ENCODE measurements around the gene OPA3.
A peak's percentile ranks its signal among the peaks of the same experiment; 100 is the strongest.

Gene OPA3

GRCh38 chr19:45574526-45574925 lies 10.1 kb downstream of the OPA3 start:
- TF ChIP-seq CTCF (IDR thresholded peaks at IDR 0.05; ENCODE audit: low read depth, low read length) = no peak
- H3K4me3 ChIP-seq (ENCODE audit: low read depth, low read length) = no peak overlapping the region

- H3K4me3 ChIP-seq (ENCODE audit: low read depth, low read length) = no peak overlapping the region
- TF ChIP-seq CTCF (IDR thresholded peaks at IDR 0.05; ENCODE audit: low read depth, low read length) = no peak
Measured at GRCh38 chr19:45571457-45572220, 13.0 kb downstream of the OPA3 start.

GRCh38 chr19:45569619-45570421 lies 14.8 kb downstream of the OPA3 start:
- no peak overlapping the region for H3K4me3 ChIP-seq (ENCODE audit: low read depth, low read length)
- peak; percentile 62 for TF ChIP-seq CTCF (IDR thresholded peaks at IDR 0.05; ENCODE audit: low read depth, low read length)

GRCh38 chr19:45568732-45569131 lies 15.9 kb downstream of the OPA3 start:
- no peak overlapping the region for H3K4me3 ChIP-seq (ENCODE audit: low read depth, low read length)
- TF ChIP-seq CTCF (IDR thresholded peaks at IDR 0.05; ENCODE audit: low read depth, low read length) = no peak

- no peak overlapping the region for H3K4me3 ChIP-seq (ENCODE audit: low read depth, low read length)
- no peak for TF ChIP-seq CTCF (IDR thresholded peaks at IDR 0.05; ENCODE audit: low read depth, low read length)
Measured at GRCh38 chr19:45567609-45568008, 17.0 kb downstream of the OPA3 start.

GRCh38 chr19:45564131-45564780 lies 20.3 kb downstream of the OPA3 start:
- no peak for TF ChIP-seq CTCF (IDR thresholded peaks at IDR 0.05; ENCODE audit: low read depth, low read length)
- H3K4me3 ChIP-seq (ENCODE audit: low read depth, low read length) = no peak overlapping the region

Measured in WI38 (cell line).